Cardiac fibroblast (primary cell): ENCODE data around the gene LITAFD.
"Not testable (repeated sequence)": the region's sequence is repeated elsewhere in the genome, so short reads cannot be mapped to it uniquely, and the experiment has no call there.

ENCODE experiments used
- DNase-seq, 2 donors: peaks; one replicate each; pipeline versions ENCODE4 v3.0.0 to v3.0.0-alpha.2; 2010; ENCODE audit warnings: low read depth in 2 of 2
- H3K4me3 ChIP-seq, 2 donors: replicated peaks in 1 of 2; 1 replicate in 1 of 2; 2 replicates in 1 of 2; pipeline ENCODE4 v1.5.1; 2011; ENCODE audit warnings: low read depth in 2 of 2, low read length in 2 of 2, mild to moderate bottlenecking in 2 of 2, moderate library complexity in 1 of 2
- TF ChIP-seq, protein P1 (sequence below): IDR thresholded peaks from one replicate; pipeline ENCODE4 v1.5.1; 2011; ENCODE audit warnings: low read depth, mild to moderate bottlenecking, low read length, inconsistent platforms

Gene LITAFD

GRCh38 chr16:8882041-8882617 lies at the start of gene LITAFD:
TSS of gene LITAFD (plus strand) at chr16:8882351. CDS start at chr16:8884356, 2,005 bp downstream.
- no peak within 1 kb of the TSS for H3K4me3 ChIP-seq
- no peak for DNase-seq
- TF ChIP-seq, protein P1, sequence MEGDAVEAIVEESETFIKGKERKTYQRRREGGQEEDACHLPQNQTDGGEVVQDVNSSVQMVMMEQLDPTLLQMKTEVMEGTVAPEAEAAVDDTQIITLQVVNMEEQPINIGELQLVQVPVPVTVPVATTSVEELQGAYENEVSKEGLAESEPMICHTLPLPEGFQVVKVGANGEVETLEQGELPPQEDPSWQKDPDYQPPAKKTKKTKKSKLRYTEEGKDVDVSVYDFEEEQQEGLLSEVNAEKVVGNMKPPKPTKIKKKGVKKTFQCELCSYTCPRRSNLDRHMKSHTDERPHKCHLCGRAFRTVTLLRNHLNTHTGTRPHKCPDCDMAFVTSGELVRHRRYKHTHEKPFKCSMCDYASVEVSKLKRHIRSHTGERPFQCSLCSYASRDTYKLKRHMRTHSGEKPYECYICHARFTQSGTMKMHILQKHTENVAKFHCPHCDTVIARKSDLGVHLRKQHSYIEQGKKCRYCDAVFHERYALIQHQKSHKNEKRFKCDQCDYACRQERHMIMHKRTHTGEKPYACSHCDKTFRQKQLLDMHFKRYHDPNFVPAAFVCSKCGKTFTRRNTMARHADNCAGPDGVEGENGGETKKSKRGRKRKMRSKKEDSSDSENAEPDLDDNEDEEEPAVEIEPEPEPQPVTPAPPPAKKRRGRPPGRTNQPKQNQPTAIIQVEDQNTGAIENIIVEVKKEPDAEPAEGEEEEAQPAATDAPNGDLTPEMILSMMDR: no peak

DNA sequence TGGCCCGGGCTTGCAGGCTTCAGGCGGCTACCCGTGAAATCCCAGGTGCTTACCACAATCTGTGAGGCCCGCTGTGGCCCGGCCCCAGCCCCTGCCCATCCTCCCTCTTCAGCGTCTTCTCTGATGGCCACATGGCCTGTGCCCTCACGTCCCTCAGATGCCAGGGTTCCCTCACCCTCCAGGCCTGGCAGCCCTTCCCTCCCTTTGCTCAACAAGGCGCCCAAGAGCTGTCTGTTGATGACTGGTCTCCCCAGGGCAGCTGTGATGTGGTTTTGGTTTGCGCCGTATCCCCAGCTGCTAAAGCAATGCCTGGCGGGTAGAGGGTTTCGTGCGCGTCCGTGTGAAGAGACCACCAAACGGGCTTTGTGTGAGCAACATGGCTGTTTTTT lies 49.4 kb upstream of the LITAFD start:
- H3K4me3 ChIP-seq: no peak overlapping the region
- TF ChIP-seq, protein P1: no peak
- DNase-seq: no peak

DNA sequence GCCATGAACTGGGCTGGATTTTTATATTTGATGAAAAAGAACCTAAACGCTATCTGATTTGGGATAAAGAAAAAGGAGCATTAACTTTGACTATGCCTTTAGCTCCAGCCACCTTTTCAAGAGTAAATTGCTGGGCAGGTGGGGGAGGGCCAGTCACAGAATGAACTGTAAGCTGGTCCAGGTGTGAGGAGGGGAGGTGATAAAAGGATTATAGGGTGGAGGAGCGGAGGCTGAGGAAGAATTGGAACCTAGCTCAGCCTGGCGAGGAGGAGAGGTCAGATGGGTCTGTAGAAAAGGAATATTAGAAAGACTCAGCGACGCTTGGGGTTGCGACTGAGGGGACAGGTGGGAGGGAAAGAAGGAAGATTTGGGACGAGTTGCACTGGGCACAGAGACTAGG lies 45.4 kb upstream of the LITAFD start:
- not testable (repeated sequence) for H3K4me3 ChIP-seq, DNase-seq

GRCh38 chr16:8837594-8837993 lies 44.6 kb upstream of the LITAFD start:
- DNase-seq, H3K4me3 ChIP-seq: not testable (repeated sequence)

DNA sequence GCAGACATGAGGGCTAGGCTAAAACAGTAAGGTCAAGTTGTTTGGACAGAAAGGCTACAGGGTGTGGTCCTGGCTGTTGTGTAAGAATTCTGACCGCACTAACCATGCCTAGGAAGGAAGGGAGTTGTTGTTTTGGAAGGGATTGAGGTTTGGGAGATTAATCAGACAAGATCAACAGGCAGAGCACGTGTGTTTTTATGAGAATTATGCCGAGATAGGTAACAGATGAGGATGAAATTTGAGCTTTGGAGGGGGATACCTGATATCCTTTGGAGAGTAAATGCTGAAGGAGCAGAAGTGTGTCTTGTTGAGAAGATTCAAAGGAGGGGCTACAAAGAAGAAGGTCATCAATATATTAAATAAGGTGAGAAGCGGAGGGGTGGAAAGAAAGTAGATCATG lies 40.1 kb upstream of the LITAFD start:
- not testable (repeated sequence) for H3K4me3 ChIP-seq, DNase-seq

DNA sequence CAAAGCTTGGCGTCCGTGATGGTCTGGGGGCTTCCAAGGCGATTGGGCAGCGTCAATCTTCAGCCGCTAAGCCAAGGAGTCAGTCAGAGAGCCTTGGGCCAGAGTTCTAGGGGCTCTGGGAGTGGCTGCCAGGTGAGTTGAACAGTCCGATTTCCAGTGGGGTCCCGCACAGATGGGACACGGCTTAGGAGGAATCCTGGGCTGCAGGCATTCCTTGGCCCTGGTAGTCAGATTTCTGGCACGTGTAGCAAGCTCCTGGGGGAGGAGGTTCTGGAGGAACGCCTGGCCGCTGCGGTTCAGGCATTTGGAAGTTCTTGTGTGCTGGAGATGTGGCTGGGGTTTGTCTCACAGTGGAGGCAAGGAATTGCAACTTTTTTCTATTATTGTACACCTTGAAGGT lies 38.9 kb upstream of the LITAFD start:
- DNase-seq, H3K4me3 ChIP-seq: not testable (repeated sequence)

- TF ChIP-seq, protein P1: no peak
These were observed 36.4 kb upstream of the LITAFD start for GRCh38 chr16:8845699-8846298.

DNA sequence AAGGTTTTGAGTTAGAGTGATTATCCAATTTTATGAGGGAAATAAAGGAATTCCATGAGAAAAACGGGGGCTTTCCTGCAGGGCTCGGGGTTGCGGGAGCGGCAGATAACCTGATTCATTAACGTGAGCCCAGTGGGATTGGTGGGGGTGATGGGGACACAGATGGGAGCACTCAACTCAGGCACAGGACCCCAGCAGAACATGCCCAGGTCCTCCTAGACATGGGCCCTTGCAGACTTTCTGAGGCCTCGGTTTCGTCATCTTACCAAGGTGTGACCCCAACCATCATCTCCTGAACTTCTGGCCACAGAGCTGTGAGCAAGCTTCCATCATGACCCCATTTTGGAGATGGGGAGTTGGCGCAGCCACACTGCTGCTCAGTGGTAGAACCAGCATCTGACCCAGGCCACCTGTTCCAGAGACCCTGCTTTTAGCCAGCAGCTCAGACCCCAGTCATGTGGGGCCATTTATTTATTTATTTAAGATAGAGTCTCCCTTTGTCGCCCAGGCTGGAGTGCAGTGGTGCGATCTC lies 35.7 kb upstream of the LITAFD start:
- no peak overlapping the region for H3K4me3 ChIP-seq
- no peak for DNase-seq
- TF ChIP-seq, protein P1: no peak

More at GRCh38 chr16:8845699-8846298, 36.4 kb upstream of the LITAFD start:
- no peak for DNase-seq
- H3K4me3 ChIP-seq: no peak overlapping the region

GRCh38 chr16:8847145-8847544 lies 35.0 kb upstream of the LITAFD start:
- DNase-seq: no peak
- no peak overlapping the region for H3K4me3 ChIP-seq
- TF ChIP-seq, protein P1: no peak
